Neural cell (in vitro differentiated cells): Measurements from ENCODE around the gene CSPG4.

ENCODE experiments used
- CTCF ChIP-seq: fragments of 450-650 bp; IDR thresholded peaks from 2 replicates; pipeline ENCODE4 v1.5.1; 2014; ENCODE audit warnings: antibody characterized with exemption, mild to moderate bottlenecking, moderate library complexity; ENCODE audit not compliant: poor library complexity, severe bottlenecking
- EZH2 ChIP-seq: fragments of 200-600, 300-800 bp; shearing (Covaris generic), sonication (generic); IDR thresholded peaks from 2 replicates; pipeline ENCODE4 v1.6.1; 2014; ENCODE audit warnings: antibody characterized with exemption, low read length, borderline replicate concordance, mild to moderate bottlenecking; ENCODE audit not compliant: insufficient read depth, poor library complexity, severe bottlenecking
- POLR2AphosphoS5 ChIP-seq: IDR thresholded peaks from 2 replicates; pipeline ENCODE4 v1.6.1; 2012

GRCh38 chr15:75661756-75662140, 50.9 kb downstream of the CSPG4 start:
- TF ChIP-seq CTCF (no peak), POLR2AphosphoS5 (no peak), EZH2 (no peak)
